GM12891 (cell line): Measurements from ENCODE around the gene ADRA2B.

ENCODE experiments used
- PAX5 ChIP-seq: IDR thresholded peaks from 2 replicates; pipeline ENCODE4 v1.6.1; 2011; ENCODE audit warnings: low read length, moderate library complexity, mild to moderate bottlenecking; ENCODE audit not compliant: insufficient read depth, severe bottlenecking
- POLR2A ChIP-seq: IDR thresholded peaks from 2 replicates; pipeline ENCODE4 v1.6.1; 2011; ENCODE audit warnings: low read depth, low read length, control low read depth
- POLR2AphosphoS5 ChIP-seq: IDR thresholded peaks from 2 replicates; pipeline ENCODE4 v1.6.1; 2011; ENCODE audit warnings: low read depth, low read length, control low read depth
- TAF1 ChIP-seq: IDR thresholded peaks from 2 replicates; pipeline ENCODE4 v1.6.1; 2011; ENCODE audit warnings: low read depth, low read length, control low read depth

GRCh38 chr2:96113367-96113677 lies 3.0 kb downstream of the ADRA2B start:
- no peak for TF ChIP-seq POLR2A
- TF ChIP-seq TAF1: no peak
- no peak for TF ChIP-seq POLR2AphosphoS5
- TF ChIP-seq PAX5: no peak
